Left ventricle myocardium inferior (tissue), 1 donor: ENCODE results near the gene RANGAP1. TPM values are rescaled to one million over a fixed set of nuclear protein-coding genes. Genes with fewer than 3 reads are reported as not detected.

Experiments
- DNase-seq: peaks from one replicate; pipeline ENCODE4 v3.0.0-alpha.2; 2020
- H3K27ac ChIP-seq: fragments of 200-600 bp; replicated peaks from 2 replicates; pipeline ENCODE4 v1.8.0; 2021
- H3K27me3 ChIP-seq: fragments of 200-600 bp; 2 replicates; pipeline ENCODE4 v1.8.0; 2021; ENCODE audit warnings: low read depth
- H3K36me3 ChIP-seq: fragments of 200-600 bp; 2 replicates; pipeline ENCODE4 v1.8.0; 2021
- H3K4me1 ChIP-seq: fragments of 200-600 bp; 2 replicates; pipeline ENCODE4 v1.8.0; 2021
- H3K4me3 ChIP-seq: fragments of 200-600 bp; 2 replicates; pipeline ENCODE4 v1.8.0; 2021; ENCODE audit warnings: mild to moderate bottlenecking, moderate library complexity
- H3K9me3 ChIP-seq: fragments of 200-600 bp; replicated peaks from 2 replicates; pipeline ENCODE4 v1.8.0; 2021
- intact Hi-C: fragments of 100-400 bp; cut with micrococcal nuclease; formaldehyde crosslinking; loops from one replicate; pipeline ENCODE4 v1.11.0; 2022
- microRNA-seq: library from miRNA; unstranded; fragments of <30 nt; microRNA quantifications from one replicate; pipeline ENCODE4 v1.2.0, GENCODE V29; 2020
- total RNA-seq: library from RNA; stranded (reverse); fragmentation: NEBNext Ultra II Directional; extraction: Animal tissue kit (Norgen Biotek cat#: 25700); gene quantifications from one replicate; pipeline ENCODE4 v1.2.1, GENCODE V29; 2021
- TF ChIP-seq, protein P1 (sequence below): fragments of 200-600 bp; IDR thresholded peaks from 2 replicates; pipeline ENCODE4 v1.8.0; 2021; ENCODE audit warnings: antibody characterized with exemption, mild to moderate bottlenecking, borderline replicate concordance
- donor health status: DM: no; HTN: yes; CAD: no; lungs with severe emphysema.

RANGAP1 gene
- total RNA-seq, 1 donor from 2014 or later = 36.4 TPM

DNA sequence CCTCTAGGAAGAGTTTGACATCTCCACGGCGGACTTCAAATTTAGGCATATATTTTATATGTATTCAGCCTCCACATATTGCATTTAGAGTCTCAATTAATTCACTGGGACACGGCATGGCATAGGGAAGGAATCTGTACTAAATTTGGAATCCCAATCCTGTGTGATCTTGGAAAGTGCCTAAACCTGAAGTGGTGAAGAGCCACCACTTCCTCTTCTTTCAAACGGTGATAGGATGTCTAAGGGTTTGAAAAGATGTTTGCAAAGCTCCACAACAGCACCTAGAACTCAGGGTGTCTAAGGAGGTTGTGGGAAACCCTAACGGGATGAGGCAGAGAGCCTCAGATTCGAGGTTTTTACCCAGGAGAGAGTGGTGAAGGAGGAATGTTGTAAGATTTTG, 81.9 kb downstream of the RANGAP1 start:
- peaks cover 4% of the 10 kb centered on the region for H3K36me3 ChIP-seq
- intact Hi-C loops = no loop called here
- TF ChIP-seq, protein P1, sequence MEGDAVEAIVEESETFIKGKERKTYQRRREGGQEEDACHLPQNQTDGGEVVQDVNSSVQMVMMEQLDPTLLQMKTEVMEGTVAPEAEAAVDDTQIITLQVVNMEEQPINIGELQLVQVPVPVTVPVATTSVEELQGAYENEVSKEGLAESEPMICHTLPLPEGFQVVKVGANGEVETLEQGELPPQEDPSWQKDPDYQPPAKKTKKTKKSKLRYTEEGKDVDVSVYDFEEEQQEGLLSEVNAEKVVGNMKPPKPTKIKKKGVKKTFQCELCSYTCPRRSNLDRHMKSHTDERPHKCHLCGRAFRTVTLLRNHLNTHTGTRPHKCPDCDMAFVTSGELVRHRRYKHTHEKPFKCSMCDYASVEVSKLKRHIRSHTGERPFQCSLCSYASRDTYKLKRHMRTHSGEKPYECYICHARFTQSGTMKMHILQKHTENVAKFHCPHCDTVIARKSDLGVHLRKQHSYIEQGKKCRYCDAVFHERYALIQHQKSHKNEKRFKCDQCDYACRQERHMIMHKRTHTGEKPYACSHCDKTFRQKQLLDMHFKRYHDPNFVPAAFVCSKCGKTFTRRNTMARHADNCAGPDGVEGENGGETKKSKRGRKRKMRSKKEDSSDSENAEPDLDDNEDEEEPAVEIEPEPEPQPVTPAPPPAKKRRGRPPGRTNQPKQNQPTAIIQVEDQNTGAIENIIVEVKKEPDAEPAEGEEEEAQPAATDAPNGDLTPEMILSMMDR = no peak
- H3K4me3 ChIP-seq = no peak overlapping the region
- H3K9me3 ChIP-seq = no peaks in the 10 kb centered on the region
- no peak for DNase-seq
- H3K27ac ChIP-seq = no peak overlapping the region
- no peaks in the 10 kb centered on the region for H3K27me3 ChIP-seq
- H3K4me1 ChIP-seq = peaks cover 12% of the 10 kb centered on the region

DNA sequence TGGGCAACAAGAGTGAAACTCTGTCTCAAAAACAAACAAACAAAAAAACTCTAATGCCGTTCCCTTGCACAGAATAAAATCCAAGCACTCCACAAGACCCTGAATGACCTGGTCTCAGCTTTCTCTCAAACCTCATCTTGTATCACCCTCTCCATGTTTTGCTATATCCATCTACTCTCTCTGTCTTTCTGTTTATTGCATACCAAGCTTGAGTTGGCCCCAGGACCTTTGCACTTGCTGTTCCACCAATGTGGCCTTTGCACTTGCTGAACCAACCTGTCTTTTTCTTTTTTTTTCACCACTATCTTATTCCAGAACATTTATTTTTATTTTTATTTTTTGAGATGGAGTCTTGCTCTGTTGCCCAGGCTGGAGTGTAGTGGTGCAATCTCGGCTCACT, 82.9 kb downstream of the RANGAP1 start:
- TF ChIP-seq, protein P1 = no peak
- no peak overlapping the region for H3K4me3 ChIP-seq

DNA sequence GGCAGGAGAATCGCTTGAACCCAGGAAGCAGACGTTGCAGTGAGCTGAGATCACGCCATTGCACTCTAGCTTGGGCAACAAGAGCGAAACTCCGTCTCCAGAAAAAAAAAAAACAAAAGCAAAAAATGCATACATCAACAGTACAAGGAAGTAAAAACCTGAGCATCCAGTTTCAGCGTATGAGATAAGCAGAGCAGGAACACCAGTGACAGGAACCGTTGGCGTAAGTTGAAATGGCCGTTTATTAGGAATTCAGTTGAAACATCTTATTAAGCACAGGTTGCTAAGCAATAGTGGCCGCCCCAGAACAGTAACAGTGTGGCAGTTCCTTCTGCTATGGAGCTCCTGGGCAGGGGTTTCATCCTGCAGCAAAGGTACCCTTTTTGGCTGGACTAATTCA, 84.8 kb downstream of the RANGAP1 start:
- DNase-seq = no peak
- Histone ChIP-seq H3K9me3 (no peaks in the 10 kb centered on the region), H3K27ac (no peak overlapping the region), H3K36me3 (no peaks in the 10 kb centered on the region), H3K4me1 (peaks cover 31% of the 10 kb centered on the region), H3K4me3 (no peak overlapping the region), H3K27me3 (no peaks in the 10 kb centered on the region)
- intact Hi-C loops = no loop called here
- TF ChIP-seq, protein P1 = no peak

More for the DNA sequence above, 82.9 kb downstream of the RANGAP1 start:
- H3K4me1 ChIP-seq = peaks cover 18% of the 10 kb centered on the region
- intact Hi-C loops = no loop called here
- H3K27ac ChIP-seq = no peak overlapping the region
- DNase-seq = no peak
- H3K36me3 ChIP-seq = no peaks in the 10 kb centered on the region
- no peaks in the 10 kb centered on the region for H3K9me3 ChIP-seq
- H3K27me3 ChIP-seq = no peaks in the 10 kb centered on the region

DNA sequence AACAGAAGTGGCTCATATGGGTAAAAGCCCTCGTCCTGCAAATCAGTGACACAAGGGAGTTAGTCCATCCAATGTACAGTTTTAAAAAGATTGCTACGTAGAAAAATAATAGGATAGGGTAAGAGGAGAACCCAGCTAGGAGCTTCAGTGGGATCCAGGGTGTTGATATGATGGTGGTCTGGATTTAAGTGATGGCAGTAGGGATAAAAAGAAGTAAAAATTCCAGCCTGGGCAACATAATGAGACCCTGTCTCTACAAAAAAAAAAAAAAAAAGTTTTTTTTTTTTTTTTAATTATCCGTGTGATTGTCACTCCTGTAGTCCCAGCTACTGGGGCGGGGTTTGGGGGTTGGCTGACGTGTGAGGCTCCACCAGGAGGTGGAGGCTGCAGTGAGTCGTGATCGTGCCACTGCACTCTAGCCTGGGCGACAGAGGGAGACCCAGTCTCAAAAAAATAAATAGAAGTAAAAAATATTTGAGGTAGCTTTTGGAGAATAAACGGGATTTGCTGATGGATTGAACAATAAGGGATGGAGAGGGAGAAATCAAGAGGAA, 87.9 kb downstream of the RANGAP1 start:
- Histone ChIP-seq H3K36me3 (no peaks in the 10 kb centered on the region), H3K27ac (peak overlapping the region; percentile 80), H3K4me1 (peaks cover 21% of the 10 kb centered on the region), H3K4me3 (peak overlapping the region; percentile 86), H3K27me3 (no peaks in the 10 kb centered on the region), H3K9me3 (no peaks in the 10 kb centered on the region)
- peak; percentile 52 for DNase-seq
- TF ChIP-seq, protein P1 = peak; percentile 45
- intact Hi-C loops = no loop called here

DNA sequence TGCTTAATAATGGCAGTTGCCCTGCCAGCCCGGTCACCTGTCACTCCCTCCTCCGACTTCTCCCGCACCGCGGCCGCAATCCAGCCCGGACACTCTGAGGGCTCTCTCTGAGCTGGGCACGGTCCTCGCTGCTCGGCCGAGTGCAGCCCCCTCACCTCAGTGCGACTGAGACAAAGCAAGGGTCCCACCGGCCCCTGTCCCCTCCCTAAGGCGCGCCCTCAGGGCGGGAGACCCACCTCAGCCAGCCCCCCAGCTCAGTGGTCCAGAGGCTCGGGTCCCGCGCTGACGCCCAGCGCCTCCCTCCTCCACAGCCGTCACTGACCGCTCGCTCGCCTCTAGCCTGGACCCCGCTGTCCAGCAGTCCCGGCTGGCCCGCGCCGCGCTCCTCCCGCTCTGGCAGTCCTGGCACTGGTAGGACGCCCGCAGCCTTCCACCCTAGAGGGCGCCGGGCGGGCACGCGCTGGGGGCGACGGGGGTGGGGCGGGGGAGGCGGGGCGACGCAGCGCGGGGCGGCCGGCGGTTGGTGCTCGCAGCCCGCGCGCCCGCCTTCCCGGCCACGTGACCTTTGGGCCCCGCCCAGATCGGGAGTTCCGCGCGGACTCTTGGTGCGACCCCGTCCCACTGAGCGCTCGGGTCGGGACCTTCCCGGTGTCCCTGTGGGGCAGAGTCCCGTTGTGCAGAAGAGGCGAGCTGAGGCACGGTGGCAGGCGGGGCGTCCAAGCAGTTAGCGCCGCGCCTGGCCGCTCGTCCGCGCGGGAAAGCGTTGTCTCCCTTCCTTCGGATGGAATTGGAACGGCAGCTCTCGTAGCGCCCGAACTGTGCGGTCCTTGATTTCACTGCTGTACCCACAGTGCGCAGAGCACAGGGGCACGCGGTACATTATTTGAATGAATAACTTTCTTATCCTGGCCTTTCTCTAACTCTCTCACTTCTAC, 88.7 kb downstream of the RANGAP1 start:
- TF ChIP-seq, protein P1 = peak; percentile 29
- Histone ChIP-seq H3K4me3 (peak overlapping the region; percentile 86), H3K36me3 (no peaks in the 10 kb centered on the region), H3K27me3 (no peaks in the 10 kb centered on the region), H3K27ac (peak overlapping the region; percentile 80), H3K9me3 (no peaks in the 10 kb centered on the region), H3K4me1 (peaks cover 21% of the 10 kb centered on the region)
- DNase-seq = peak; percentile 87
- intact Hi-C loops = no loop called here

Small RNAs within 50 kb of the gene (microRNA-seq; reads per million reads assigned to microRNA genes)
- not detected for gene MIR6889

Other genes starting within 250 kb of the RANGAP1 start
- gene EP300, start 193.6 kb downstream of the RANGAP1 start, total RNA-seq = 26.2 TPM
- 15.2 TPM for gene L3MBTL2, start 80.9 kb downstream of the RANGAP1 start, total RNA-seq
- 10.3 TPM for gene CHADL, start 45.3 kb downstream of the RANGAP1 start, total RNA-seq
- gene ZC3H7B, start 15.3 kb upstream of the RANGAP1 start, total RNA-seq = 39.1 TPM
- 20.1 TPM for gene TEF, start 95.8 kb upstream of the RANGAP1 start, total RNA-seq
- 63.6 TPM for gene TOB2, start 160.6 kb upstream of the RANGAP1 start, total RNA-seq
- 23.9 TPM for gene PHF5A, start 182.5 kb upstream of the RANGAP1 start, total RNA-seq
- gene ACO2, start 182.9 kb upstream of the RANGAP1 start, total RNA-seq = 851 TPM